ENCODE measurements around the gene ZBTB4.

Gene ZBTB4

DNA sequence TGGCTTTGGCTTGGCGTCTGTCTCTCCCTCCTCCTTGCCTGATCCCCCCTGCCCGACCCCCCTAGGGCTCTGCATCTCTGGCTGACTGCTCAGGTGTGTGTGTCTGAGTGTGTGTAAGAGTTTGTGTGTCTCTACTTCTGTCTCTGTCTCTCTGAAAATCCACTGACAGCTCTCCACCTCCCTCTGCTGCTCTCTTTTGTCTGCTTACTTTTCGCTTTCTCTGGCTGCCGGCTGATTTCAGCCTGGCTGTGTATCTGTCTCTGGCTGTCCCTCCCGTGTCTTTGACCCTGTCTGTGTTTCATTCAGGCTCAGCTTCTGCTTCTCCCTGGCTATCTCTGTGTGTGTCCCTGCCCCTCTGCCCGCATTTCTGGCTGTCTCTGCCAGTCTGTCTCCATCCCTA is 63.1 kb downstream of the ZBTB4 start:
- DNase-seq: no peak

DNA sequence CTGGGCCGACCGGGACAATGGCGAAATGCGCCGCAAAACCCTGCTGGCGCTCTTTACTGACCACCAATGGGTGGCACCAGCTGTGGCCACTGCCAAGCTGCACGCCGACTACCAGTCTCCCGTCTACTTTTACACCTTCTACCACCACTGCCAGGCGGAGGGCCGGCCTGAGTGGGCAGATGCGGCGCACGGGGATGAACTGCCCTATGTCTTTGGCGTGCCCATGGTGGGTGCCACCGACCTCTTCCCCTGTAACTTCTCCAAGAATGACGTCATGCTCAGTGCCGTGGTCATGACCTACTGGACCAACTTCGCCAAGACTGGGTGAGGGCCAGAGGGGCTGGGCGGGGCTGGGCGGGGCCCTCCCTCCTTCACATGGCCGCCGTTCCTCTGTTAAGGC is 63.6 kb downstream of the ZBTB4 start:
- DNase-seq: no peak

DNA sequence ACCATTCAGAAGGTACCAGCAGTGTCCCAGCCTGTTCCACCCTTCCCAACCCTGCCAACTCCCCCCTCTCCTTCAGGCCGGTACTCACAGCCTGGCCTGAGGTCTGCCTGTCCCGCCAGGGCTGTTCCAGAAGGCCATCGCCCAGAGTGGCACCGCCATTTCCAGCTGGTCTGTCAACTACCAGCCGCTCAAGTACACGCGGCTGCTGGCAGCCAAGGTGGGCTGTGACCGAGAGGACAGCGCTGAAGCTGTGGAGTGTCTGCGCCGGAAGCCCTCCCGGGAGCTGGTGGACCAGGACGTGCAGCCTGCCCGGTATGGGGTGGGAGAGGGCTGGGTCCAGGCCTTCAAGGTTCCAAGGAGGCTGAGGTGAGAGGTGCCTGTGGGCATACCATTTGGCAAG is 64.6 kb downstream of the ZBTB4 start:
- no peak for DNase-seq

DNA sequence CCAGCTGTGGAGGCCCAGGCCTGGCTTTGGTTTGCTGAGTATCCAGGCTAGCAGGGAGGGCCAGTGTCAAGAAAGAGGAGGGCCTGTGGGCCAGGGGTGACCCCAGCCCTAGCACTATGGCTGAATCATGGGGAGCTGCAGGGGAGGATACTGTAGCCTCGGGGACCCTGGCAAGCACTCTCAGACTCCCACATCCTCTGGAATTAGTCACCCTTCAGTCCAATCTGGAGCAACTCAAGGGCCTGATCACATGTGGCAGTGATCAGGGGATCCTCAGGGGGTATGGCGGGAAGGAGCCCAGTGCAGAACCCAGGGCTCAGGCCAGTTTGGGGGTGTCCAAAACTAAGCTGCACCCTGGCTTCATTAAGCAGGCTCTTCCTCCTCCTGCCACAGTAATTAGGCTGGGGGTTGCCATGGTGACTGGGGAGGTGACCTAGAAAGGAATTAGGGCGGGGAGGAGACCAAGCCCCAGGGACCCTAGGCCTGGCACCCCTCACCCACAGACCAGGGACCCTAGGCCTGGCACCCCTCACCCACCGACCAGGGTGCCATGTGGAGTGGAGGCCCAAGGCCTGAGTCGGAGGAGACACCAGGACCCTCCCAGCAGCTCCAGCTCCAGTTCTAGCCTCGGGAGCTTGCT is 66.0 kb downstream of the ZBTB4 start:
- no peak for DNase-seq

- no peak for DNase-seq
These were observed 68.0 kb downstream of the ZBTB4 start for GRCh38 chr17:7411427-7411750.

GRCh38 chr17:7410634-7411426 is 68.6 kb downstream of the ZBTB4 start:
- DNase-seq: no peak

- no peak for DNase-seq
These were observed 69.7 kb downstream of the ZBTB4 start for GRCh38 chr17:7409716-7410115.
